D341Med (cell line): ENCODE measurements around the gene PNKP.
"Not testable (repeated sequence)": the region's sequence is repeated elsewhere in the genome, so short reads cannot be mapped to it uniquely, and the experiment has no call there.

Experiments used
- DNase-seq: peaks from one replicate; pipeline ENCODE4 v3.0.0; 2012; ENCODE audit warnings: low spot score

Gene PNKP

DNA sequence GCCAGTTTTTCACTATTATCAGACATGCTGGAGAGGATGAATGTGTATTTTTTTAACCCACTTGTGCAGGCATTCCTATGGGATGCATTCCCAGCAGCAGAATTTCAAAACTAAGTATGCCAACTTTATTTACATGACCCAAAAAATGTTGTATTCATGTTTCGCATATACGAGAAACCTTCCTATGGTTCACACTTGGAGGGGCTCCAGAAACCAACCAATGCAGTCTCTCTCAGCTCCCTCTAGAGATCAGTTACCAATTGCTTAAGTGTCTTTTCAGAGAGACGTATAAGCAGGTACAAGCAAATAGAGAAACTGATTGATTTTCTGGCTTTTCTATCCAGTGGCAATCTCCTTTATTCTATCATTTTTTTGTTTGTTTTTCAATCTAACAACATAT lies 22.0 kb downstream of the PNKP start:
- no peak for DNase-seq

- no peak for DNase-seq
Observed at GRCh38 chr19:49844138-49845095, 23.0 kb downstream of the PNKP start.

- DNase-seq = no peak
Observed at GRCh38 chr19:49843265-49843664, 24.1 kb downstream of the PNKP start.

GRCh38 chr19:49840736-49841249 lies 26.6 kb downstream of the PNKP start:
- no peak for DNase-seq

- DNase-seq = no peak
Observed at GRCh38 chr19:49840321-49840720, 27.1 kb downstream of the PNKP start.

GRCh38 chr19:49839713-49840112 lies 27.7 kb downstream of the PNKP start:
- no peak for DNase-seq

GRCh38 chr19:49838885-49839588 lies 28.3 kb downstream of the PNKP start:
- DNase-seq = no peak

GRCh38 chr19:49837425-49837824 lies 30.0 kb downstream of the PNKP start:
- DNase-seq = no peak

DNA sequence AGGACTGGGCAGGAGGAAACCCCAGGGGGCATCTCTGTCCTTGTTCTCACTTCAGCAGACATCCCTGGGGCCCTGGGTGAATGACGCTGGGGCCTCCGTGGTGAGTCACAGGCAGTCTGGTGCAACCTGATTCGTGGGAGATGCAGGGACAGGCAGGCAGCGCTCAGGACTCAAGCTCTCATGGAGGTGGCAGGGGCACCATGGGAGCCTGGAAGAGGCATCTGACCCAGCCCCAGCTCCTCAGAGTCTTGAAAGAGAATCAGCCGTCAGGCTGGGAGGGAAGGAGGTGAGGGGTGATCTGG lies 30.4 kb downstream of the PNKP start:
- DNase-seq = no peak

GRCh38 chr19:49836176-49837008 lies 31.0 kb downstream of the PNKP start:
- no peak for DNase-seq

GRCh38 chr19:49835562-49835961 lies 31.8 kb downstream of the PNKP start:
- no peak for DNase-seq

DNA sequence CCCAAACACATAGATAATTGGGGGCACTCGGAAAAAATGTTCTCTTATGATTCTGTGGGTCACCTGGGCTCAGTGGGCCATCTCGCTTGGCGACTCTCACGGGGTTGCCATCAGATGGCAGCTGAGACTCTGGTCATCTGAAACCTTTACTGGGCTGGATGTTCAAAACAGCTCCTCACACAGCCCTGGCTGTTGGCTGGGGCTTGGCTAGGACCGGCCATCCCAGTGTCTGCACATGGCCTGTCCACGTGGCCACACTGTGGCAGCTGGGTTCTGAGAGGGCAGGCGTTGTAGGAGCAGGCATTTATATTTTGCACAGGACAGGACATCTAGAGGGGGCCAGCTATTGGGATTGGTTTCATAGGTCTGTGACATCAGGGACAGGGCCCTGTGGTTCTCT lies 33.8 kb downstream of the PNKP start:
- DNase-seq = no peak

GRCh38 chr19:49832556-49832955 lies 34.8 kb downstream of the PNKP start:
- DNase-seq = no peak

DNA sequence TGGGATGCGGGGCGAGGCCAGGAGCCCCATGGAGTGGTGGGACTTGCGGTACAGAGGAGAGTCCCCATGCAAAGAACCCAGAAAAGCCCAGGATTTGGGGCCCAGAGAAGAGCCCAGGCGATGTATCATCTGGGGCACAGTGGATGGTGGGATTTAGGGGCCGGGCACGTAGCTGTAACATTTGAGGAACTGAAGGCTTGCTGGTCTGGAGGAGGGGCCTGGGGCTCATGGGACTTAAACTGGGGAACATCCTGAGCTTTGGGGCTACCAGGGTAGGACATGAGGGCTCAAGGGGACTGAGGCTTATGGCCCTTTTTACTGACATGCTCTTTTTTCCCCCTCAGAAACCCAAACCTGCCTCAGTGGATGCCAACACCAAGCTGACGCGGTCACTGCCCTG lies 35.8 kb downstream of the PNKP start:
- DNase-seq = no peak

GRCh38 chr19:49830766-49831165 lies 36.6 kb downstream of the PNKP start:
- no peak for DNase-seq

GRCh38 chr19:49829721-49830120 lies 37.7 kb downstream of the PNKP start:
- no peak for DNase-seq

GRCh38 chr19:49829200-49829599 lies 38.2 kb downstream of the PNKP start:
- no peak for DNase-seq

GRCh38 chr19:49827034-49827433 lies 40.3 kb downstream of the PNKP start:
- no peak for DNase-seq

DNA sequence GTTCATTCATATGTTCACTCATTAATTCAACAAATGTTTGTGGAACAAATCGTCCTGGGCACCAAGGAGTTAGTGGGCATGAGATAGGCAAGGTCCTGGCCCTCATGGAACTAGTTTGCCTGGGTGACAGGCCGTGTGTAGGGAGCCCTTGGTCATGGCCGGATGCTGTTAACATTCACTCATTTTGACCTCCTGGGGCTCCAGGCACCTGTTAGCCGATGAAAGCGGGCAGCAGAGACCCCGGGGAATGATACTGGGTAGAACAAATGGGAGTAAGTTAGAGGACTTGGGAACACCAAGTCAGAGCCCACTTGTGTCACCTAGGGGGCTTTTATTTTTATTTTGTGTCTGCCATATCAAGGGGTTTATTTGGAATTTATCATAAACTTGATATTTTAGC lies 42.7 kb downstream of the PNKP start:
- DNase-seq = no peak

DNA sequence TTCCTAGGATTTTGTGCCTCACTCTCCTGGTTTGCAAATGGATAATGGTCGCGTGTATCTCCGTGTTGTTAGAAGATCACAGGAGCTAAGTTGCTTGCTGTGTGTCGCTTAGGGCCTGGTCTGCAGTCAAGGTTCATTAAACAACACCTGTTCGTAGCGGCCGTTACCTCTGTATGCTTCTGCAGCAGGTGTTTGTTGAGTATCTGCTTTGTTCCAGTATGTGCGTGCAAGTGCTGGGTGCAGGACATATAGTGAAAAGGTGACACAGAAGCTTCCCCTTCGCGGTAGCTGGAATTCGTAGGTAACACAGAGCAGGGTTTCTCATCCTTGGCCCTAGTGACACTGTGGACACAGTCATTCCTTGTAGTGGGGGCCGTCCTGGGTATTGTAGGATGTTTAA lies 43.9 kb downstream of the PNKP start:
- DNase-seq = no peak

GRCh38 chr19:49820125-49820524 lies 47.3 kb downstream of the PNKP start:
- DNase-seq = no peak

- not testable (repeated sequence) for DNase-seq
Observed at GRCh38 chr19:49819452-49820115, 47.8 kb downstream of the PNKP start.
